Measurements from ENCODE around the gene HSBP1.

HSBP1 gene

DNA sequence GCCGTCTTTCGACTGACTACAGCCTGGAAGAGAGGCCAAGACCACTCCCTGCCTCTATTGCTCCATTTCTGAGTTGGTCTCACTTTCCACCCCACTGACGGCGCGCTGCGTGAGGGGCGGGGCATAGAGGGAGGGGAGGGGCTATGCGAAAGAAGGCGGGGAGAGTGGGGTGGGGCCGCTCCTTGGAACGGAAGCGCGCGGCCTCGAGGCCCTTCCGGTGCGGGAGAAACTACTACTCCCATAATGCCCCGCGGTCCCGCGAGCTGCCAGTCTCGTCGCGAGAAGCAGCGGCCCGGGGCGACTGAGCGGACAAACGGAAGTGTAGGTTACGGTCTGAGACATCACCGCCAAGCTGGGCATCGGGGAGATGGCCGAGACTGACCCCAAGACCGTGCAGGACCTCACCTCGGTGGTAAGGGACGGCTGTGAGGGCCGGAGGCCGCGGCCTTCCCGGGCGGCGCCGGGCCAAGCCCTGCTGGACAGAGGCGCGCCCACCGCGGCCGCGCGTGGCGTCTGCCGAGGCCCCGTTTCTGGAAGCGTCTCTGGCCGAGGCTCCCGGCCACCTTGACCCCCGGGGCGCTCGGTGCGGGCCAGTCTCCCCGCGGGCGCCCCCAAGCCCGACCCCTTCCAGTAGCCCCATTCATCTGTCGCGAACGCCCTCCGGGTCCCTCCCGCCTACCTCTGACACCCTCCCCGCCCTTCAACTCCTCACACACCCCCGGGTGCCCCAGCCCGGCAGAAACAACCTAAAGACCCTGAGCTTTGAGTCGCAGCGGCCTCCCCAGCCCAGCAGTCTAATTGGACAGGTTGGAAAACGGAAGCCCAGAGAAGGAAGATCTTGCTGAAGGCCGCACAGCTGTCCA is at the start of gene HSBP1:
Gene HSBP1 (plus strand): TSS at position 269 of the 863 bp plus-strand sequence. CDS start 99 bp downstream, at position 368.
- DNase-seq (ENCODE audit: low spot score): peak; percentile 94

DNA sequence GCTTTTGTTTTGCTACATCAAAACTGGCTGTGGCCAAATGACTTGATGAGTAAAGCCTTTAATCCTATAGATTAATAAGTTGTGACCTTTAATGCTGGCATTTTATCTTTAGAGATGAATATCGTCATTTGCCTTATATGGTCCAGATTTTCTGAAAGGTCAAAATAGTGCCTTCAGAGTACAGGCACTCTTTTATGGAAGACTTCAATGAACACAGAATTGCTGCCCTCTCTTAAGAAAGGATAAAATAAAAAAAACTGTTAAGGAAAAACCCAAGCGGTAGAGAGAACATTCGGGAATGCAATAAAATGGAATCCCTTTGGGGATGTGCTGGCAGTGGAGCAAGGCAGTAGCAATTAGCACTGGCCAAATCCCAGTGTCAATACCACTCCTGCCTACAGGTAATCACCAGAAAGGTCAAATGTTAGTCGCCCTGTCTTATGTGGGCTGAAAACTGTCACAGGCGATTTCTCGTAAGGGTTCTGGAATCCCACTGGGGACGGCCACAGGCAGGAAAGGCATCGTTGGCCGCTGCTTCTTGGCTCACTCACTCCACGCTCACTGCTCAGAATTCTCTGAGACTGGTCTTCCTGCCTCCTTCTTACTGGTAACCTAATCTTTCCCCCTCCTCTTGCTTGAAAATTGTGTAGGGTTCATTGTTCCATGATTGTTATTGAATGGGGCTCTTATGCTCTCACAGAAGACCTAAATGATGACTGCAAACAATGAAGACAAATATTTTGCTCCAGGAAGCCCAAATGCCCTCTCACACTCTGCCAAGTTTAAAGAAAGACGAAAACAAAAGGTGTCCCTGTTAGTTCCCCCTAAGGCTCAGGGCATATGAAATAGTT is 45.4 kb upstream of the HSBP1 start:
- no peak for DNase-seq (ENCODE audit: low spot score)

DNA sequence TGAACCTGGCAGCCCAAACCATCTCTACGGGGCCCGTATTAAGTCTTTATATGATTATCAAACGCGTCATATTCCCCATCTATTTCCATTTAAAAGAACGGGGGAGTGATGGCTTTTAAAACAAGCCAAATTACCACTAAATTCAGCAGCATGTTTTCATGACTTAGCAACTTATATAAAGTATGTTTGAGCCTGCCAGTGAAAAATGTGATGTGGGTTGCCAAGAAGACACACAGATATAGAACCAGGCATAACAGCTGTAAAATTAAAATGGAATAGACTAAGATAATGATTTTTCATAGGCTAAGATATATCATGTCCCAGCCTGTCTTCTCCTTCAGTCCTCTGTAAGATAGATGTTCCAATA is 44.8 kb upstream of the HSBP1 start:
- DNase-seq (ENCODE audit: low spot score): no peak

DNA sequence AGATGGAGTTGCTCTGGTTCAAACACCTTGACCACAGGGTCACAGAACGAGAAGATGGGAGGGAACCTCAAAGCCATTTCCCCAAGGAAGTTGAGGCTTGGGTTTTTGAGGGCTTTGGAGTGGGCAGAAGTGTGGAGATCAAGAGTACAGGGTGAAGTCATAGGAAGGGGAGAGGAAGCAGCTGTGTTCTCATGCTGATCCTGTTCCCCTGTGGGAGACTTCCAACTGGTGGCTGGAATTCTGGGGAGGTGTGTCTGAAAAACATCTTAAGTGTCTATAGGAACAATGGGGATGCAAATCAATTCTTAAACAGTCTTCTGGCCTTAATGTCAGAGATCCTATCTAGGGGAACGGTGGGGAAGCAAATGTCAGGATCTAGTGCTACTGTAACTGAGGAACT is 38.8 kb upstream of the HSBP1 start:
- DNase-seq (ENCODE audit: low spot score): no peak

DNA sequence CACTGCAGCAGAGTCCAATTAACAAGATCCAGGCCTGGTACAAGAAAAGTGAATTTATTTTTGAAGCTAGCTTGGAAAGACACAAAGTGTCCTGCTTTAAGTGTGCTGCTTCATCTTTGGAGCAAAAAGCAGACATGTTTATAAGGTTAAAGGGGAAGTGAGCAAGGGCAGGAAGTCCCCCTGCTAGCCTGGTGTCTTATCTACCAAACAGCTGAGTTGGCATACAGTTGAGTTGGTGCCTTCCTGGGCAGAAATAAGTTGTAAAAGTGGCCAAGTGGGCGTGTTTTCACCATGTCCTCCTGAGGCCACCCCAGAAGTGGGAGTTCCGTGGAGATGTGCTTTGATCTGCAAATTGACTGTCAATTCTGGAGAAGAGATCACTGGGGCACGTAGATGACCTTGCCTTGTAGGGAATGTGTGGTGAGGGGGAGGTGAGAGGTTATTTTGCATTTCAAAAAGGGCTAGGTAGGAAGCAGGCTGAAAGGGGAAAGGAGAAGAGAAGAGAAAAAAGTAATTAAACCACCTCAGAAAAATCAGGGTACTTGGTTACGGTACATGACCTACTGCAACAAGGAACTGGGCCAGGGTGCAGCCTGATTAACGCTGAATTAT is 38.3 kb upstream of the HSBP1 start:
- no peak for DNase-seq (ENCODE audit: low spot score)

DNA sequence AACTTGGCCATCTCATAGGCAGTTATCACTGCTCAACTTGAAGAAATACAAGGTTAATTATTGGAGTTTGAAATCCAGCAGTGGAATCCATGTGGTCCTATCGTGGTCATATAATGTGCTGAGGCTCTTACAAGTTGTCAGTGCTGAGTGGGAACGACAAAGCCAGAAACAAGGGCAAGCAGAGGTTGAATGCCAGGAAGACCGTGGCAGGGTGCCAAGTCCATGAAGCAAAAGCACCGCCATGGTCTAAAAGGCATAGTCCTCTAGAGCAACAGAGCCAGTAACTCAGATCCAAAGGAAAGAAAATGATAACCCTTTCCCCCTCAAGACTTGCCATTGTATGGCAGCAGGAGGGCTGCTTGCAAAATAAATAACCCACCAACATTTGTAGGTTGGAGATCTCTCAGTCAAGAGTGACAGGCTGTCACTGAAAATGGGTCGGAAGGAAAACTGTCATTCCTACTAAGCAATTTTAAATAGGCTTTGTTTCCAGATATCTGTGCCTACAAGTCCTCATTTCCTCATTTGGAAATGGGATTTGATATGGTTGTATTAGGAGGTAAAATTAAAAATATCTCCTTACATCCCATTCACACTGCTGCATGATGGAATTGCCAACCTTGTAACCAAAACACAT is 36.4 kb upstream of the HSBP1 start:
- DNase-seq (ENCODE audit: low spot score): no peak

DNA sequence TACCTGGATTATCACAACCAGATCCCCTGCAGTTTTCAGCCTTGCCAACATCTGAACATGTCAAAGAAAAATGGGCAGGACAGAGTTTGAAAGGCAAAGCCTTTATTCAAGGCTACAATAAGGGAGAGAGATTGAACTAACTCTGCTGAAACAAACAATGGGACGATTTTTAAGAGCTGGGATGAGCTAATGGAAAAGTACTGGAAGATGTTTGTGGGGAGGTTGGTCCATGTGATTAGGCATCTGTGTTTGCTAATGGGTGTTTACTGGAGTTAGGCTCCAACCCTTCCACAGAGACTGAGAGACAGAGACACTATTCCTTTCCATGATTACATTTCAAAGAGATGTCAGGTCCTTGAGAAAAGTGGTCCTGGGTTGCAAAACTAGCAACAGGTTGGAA is 35.0 kb upstream of the HSBP1 start:
- DNase-seq (ENCODE audit: low spot score): no peak

DNA sequence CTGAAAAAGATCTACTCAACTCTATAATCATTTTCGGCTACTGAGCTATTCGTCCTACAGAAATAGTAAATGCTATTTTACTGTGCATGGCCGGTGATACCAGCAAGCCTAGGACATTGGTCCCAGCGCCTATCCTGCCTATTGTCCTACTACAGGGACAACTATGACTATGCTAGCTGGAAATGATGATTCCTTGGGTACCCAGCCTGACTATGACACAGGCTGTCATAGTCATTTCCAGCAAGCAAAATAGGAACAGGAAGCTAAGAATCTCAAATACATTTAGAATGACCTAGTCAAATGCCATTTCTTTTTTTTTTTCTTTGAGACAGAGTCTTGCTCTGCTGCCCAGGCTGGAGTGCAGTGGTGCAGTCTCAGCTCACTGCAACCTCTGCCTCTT is 33.7 kb upstream of the HSBP1 start:
- DNase-seq (ENCODE audit: low spot score): no peak

DNA sequence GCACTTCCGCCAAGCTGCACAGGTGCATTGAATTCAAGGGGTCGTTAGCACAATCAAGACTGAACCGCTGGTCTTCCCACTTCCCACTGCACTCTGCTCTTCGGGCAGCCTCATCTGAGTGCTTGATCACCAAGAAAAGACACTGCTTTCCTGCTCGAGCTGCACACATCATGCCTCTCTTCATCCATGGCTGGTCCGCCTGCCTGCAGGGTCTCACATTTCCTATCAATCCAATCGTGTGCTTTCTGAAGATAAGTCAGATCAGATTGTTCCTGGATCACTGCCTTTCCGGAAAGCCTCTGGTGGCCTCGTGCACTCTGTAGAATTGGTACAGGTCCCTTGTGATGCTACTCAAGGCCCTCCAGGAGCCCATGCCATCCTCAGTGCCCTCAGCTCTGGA is 30.8 kb upstream of the HSBP1 start:
- DNase-seq (ENCODE audit: low spot score): no peak

DNA sequence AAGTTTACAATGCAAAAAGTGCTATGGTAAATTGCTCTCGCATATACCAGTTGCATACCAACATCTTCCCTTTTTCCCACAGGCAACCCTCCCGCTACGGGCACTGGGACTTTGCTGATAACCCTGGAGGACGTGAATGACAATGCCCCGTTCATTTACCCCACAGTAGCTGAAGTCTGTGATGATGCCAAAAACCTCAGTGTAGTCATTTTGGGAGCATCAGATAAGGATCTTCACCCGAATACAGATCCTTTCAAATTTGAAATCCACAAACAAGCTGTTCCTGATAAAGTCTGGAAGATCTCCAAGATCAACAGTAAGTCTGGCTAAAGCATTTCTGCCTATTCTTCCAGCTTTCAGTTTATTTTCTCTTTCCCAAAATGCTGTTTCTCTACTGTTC is 27.9 kb upstream of the HSBP1 start:
- DNase-seq (ENCODE audit: low spot score): no peak

DNA sequence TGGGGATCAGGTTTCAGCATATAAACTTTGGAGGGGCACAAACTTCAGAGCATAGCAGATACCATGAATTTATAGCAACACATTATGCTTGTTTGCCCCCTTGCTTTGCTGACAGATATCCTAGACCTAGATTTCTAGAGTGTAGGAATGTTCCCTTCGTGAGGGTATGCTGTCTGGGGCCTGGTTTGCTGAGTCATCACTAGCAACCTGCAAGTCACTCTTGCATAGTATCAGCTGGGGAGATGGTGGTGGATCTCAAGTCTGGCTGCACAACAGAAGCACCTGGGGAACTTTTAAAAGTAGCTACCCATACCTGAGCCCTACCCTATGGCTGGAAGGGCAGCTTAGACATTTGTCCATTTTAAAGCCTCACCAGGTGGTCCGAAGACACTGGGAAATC is 22.3 kb upstream of the HSBP1 start:
- DNase-seq (ENCODE audit: low spot score): no peak

DNA sequence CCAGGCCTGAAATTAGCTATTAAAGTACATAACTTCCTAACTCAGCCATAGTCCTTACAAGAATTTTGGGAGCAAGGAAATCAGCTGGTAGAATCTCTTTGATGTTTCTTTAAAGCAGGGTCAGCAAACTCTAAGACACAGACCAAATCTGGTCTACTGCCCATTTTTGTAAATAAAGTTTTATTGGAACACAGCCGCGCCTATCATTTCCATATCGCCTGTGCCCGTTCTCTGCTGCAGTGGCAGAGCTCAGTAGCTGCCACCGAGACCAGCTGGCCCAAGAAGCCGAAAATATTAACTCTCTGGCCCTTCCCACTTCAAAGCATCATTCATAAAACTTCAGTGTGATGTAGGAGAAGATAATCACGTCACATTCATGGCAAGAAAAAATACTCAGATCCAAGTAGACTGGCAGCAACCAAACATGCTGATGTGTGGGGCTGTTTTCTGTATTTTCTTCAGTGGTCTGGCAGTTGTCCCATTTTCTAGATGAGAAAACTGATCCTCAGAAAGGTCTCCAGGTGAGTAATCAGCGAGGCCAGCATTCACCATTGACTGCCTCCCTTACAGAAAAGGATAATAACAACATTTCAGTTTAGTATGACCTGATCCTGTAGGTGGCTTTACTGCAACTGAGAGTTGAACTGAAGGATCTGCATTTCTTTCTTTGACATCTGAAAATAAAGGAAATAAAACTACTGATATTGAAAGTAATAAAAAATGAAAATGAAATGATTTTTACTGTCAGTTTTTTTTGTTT is 18.0 kb upstream of the HSBP1 start:
- DNase-seq (ENCODE audit: low spot score): no peak

DNA sequence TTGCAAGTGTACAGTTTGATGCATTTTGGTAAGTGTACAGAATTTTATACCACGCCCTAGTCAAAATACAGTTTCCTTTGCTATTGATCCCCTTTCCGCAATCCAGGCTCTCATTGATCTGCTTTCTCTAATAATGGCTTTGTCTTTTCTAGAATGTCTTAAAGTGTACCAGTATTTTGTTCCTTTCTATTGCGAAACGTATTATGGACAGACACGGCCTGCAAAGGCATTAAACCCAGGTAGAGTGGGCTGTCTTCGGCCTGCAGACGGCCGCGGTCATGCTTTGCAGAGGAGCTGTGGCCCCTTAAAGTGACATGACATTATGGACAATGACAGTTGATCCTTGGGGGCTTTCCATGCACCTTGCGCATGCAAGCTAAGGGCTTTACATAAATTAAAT is 15.9 kb upstream of the HSBP1 start:
- no peak for DNase-seq (ENCODE audit: low spot score)

DNA sequence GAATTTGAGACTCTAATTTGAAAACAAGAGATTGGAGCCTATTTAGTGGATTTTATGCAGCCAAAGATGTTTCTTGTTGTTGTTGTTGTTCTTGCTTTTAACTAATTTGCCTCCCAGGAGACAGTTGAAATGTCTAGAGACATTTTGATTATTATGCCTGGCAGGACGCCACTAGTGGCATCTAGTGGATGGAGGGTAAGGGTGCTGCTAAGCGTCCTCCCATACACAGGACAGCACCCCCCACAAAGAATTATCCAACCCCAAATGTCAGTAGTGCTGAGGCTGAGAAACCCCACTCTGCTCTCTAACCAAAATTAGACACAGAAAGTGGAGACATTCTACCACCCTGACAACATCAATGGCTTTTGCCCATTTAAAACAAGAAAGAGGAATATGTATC is 15.4 kb upstream of the HSBP1 start:
- DNase-seq (ENCODE audit: low spot score): no peak

DNA sequence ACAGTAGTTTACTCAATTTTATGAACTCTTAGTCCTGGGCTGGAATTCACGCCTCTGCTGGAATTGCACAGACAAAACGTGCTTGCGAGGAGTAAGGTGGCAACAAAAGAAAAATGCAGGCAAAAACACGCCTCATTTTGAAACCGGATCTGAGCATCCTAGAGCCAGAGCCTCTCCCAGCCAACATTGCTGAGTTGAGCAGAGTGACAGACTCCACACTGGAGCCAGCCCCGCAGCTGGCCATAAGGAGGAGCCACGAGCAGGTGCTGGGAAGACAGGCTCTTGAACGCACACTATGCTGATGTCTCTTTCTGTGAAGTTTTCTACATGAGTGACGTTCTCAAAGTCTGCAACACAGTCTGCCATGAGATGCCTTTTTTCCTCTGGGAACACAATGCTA is 14.6 kb upstream of the HSBP1 start:
- DNase-seq (ENCODE audit: low spot score): no peak

DNA sequence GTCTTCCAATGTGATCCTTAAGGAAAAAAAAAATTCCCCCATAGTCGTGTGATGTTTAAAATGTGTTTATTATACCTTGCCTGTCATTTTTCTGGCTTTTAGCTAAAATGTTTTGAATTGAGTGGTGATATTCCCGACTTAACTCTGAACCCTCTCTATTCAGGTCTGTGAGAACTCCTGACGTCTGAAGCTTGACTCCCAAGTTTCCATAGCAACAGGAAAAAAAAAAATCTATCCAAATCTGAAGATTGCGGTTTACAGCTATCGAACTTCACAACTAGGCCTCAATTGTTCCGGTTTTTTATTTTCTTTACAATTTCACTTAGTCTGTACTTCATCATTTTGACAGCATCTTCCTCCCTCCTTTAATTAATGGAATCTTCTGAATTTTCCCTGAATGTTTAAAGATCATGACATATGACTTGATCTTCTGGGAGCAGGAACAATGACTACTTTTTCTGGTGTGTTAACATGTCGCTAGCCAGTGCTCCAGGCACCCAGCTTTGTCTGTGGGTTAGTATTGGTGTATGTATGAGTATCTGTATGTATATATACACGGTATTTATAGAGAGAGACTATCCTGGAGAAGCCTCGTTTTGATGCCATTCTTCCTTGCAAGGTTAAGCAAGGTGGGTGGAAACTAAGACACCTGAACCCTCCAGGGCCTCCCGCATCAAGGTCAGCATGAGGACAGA is 12.8 kb upstream of the HSBP1 start:
- no peak for DNase-seq (ENCODE audit: low spot score)

DNA sequence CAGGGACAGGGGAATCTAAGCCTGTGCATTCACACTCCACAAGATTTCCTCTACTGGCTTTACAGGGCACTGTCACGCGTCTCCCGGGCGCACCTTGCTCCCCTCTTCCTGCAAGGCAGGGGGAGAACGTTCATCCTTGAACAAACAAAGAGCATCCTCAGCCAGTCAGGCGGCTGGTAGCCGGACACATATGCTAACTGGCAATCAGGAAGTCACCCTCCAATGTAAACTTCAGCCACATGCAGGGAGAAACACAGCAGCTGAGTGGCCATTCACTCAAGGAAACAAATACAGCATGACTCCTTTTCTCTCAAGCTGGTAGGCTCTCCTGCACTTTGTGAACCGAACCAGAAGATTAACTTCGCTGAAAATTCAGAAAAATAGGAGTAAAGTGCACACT is 10.8 kb upstream of the HSBP1 start:
- no peak for DNase-seq (ENCODE audit: low spot score)

DNA sequence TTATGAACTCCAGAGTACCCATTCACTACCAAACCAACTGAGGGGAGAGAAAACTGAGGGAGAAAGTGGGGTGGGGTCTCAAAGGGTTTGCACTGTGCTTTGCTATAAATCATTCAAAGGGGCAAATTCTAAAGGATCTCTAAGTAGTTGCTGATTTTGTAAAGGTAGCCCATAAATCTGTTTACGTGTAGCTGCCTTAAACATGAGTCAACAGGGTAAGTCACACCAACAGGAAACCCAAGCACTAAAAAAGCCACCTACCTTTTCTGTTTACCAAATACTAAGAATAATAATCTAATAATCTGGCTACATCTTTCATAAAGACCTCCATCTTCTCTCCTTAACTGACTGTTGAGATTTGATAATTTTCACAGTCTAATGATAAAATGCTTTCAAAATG is 8.4 kb upstream of the HSBP1 start:
- DNase-seq (ENCODE audit: low spot score): no peak

DNA sequence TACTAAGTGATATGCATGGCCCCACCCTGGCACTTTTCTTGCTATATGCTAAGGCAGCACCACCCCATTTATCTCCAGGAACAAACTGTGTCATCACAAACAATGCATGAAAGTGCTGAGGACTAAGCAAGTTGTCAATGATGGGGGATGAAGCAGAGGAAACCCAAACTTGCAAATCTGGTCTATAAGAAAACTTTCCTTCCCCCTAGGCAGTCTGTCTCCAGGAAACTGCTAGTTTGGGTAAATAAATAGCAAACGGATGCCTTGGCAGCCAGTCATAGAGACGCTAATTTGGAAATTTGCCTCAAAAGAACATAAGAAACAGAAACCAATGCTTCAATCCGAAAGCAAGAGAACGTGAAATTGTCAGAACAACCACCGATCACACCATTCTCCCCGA is 5.6 kb upstream of the HSBP1 start:
- no peak for DNase-seq (ENCODE audit: low spot score)

DNA sequence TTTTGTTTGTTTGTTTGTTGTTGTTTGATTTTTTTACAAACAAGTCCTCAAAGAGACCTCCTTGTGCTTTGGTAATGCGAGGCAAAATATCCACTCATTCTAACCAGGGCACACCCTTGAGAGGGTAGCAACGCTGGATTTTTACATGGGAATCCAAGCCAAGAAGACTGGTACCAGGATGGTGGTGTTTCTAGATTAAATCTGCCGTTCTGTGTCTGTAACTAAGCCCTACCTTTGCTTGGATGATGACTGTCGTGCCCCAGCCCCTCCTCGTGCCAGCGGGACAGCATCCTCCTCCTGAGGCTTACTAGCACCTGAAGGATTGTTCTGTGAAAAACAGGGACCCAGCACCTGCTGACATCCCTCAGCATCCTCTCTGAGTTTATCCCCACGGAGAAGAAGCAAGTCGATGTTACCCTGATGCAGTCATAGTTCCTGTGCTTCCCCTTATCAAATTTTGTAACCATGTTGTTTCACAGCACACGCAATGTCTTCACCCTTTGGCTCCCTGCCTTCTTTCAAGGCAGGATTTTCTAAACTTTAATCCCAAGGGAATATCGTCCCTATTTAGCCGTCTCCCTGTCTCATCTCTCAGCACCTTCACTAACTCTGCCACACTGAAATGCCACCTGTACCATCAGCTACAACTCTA is 5.1 kb upstream of the HSBP1 start:
- DNase-seq (ENCODE audit: low spot score): no peak

DNA sequence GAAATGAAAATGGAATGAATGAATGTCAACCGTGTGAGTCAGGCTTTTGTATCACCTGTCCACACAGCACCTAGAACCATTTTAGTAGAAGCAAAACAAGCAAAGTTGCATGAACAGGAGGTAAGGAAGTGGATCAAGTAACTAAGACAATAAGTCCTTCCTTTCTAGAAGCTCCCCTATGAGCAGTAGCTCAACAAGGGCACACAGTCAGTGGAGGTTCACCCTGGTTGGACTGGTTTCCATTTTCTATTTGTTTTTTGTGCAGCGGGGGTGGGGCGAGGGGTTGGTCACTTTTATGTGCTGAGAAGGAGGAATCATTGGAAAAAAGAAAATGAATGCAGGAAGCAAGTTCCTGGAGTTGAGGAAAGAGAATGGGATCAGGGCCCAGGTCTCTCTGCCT is 4.0 kb upstream of the HSBP1 start:
- DNase-seq (ENCODE audit: low spot score): no peak
